IMR-90 (cell line): ENCODE results near the gene CD19. TPM values are rescaled to one million over a fixed set of nuclear protein-coding genes. Genes with fewer than 3 reads are reported as not detected.
A peak's percentile ranks its signal among the peaks of the same experiment; 100 is the strongest.

Experiments used
- ATAC-seq: fragments of 200-7000 bp; cut with Tn5 transposase; 2 replicates; pipeline ENCODE4 v1.9.1; 2020; ENCODE audit warnings: low read depth, mild to moderate bottlenecking, moderate library complexity
- BruUV-seq: library from RNA; stranded (reverse); fragments of 400-500 nt; replicated peaks from 2 replicates; lab custom pipeline; 2021; lab: Mats Ljungman, UMichigan
- CTCF ChIA-PET: fragments of 300-600 bp; formaldehyde crosslinking; extraction: SDS; loops from one replicate; lab custom pipeline; 2021; ENCODE audit warnings: antibody characterized with exemption; lab: Yijun Ruan, JAX
- POLR2A ChIA-PET: fragments of 300-600 bp; sonication (Branson Sonifier 250); formaldehyde crosslinking; loops from one replicate; lab custom pipeline; 2022; ENCODE audit warnings: antibody characterized with exemption; ENCODE audit not compliant: unreplicated experiment; lab: Charles Lee
- DNase-seq: peaks from one replicate; pipeline ENCODE4 v3.0.0; 2013
- H2AFZ ChIP-seq: replicated peaks from 2 replicates; pipeline ENCODE3; 2013; ENCODE audit warnings: low read length, mild to moderate bottlenecking; ENCODE audit not compliant: poor library complexity
- H2AK5ac ChIP-seq: 2 replicates; pipeline ENCODE4 v1.6.1; 2013; ENCODE audit warnings: low read depth, low read length, inconsistent platforms
- H2AK9ac ChIP-seq: replicated peaks from 2 replicates; pipeline ENCODE3; 2013; ENCODE audit warnings: mild to moderate bottlenecking, low read depth, low read length, moderate library complexity; ENCODE audit not compliant: poor library complexity
- H2BK120ac ChIP-seq: 2 replicates; pipeline ENCODE4 v1.6.1; 2013; ENCODE audit warnings: low read depth, low read length, inconsistent platforms
- H2BK15ac ChIP-seq: 3 replicates; pipeline ENCODE4 v1.6.1; 2013; ENCODE audit warnings: low read depth, low read length, inconsistent platforms
- H2BK20ac ChIP-seq: 2 replicates; pipeline ENCODE4 v1.6.1; 2013; ENCODE audit warnings: low read depth, mild to moderate bottlenecking, inconsistent platforms, low read length, moderate library complexity
- H2BK5ac ChIP-seq: 2 replicates; pipeline ENCODE4 v1.6.1; 2013; ENCODE audit warnings: mild to moderate bottlenecking, low read depth, low read length, inconsistent platforms; ENCODE audit not compliant: poor library complexity, severe bottlenecking
- H3K14ac ChIP-seq: replicated peaks from 2 replicates; pipeline ENCODE4 v1.6.1; 2013; ENCODE audit warnings: low read depth, low read length, inconsistent platforms
- H3K18ac ChIP-seq: 2 replicates; pipeline ENCODE4 v1.6.1; 2013; ENCODE audit warnings: low read depth, low read length, control low read depth
- H3K23ac ChIP-seq: 2 replicates; pipeline ENCODE4 v1.6.1; 2013; ENCODE audit warnings: low read depth, low read length, inconsistent platforms
- H3K27ac ChIP-seq: 2 replicates; pipeline ENCODE4 v1.5.1; 2013; ENCODE audit warnings: mild to moderate bottlenecking, control low read depth, low read length; ENCODE audit not compliant: insufficient read depth
- H3K27me3 ChIP-seq: 2 replicates; pipeline ENCODE4 v1.6.1; 2013; ENCODE audit warnings: low read length; ENCODE audit not compliant: control insufficient read depth, insufficient read depth
- H3K36me3 ChIP-seq: 2 replicates; pipeline ENCODE4 v1.6.1; 2013; ENCODE audit warnings: low read length, mixed read lengths; ENCODE audit not compliant: control insufficient read depth, insufficient read depth
- H3K4ac ChIP-seq: 2 replicates; pipeline ENCODE4 v1.6.1; 2013; ENCODE audit warnings: low read depth, low read length, inconsistent platforms
- H3K4me1 ChIP-seq: 2 replicates; pipeline ENCODE4 v1.6.1; 2013; ENCODE audit warnings: low read length, mixed read lengths; ENCODE audit not compliant: control insufficient read depth, insufficient read depth
- H3K4me2 ChIP-seq: 2 replicates; pipeline ENCODE4 v1.6.1; 2013; ENCODE audit warnings: low read depth, mild to moderate bottlenecking, control low read depth, low read length, moderate library complexity
- H3K4me3 ChIP-seq: 2 replicates; pipeline ENCODE4 v1.5.1; 2013; ENCODE audit warnings: low read depth, mild to moderate bottlenecking, control low read depth, low read length, moderate library complexity; ENCODE audit not compliant: insufficient read depth
- H3K56ac ChIP-seq: 2 replicates; pipeline ENCODE4 v1.6.1; 2013; ENCODE audit warnings: low read length, inconsistent platforms; ENCODE audit not compliant: insufficient read depth; ENCODE audit errors: extremely low read depth
- H3K79me1 ChIP-seq, 2 experiments: 2 replicates each; pipeline ENCODE4 v1.6.1; 2013; ENCODE audit warnings: low read length in 2 of 2, inconsistent platforms in 1 of 2, low read depth in 1 of 2
- H3K9ac ChIP-seq: 2 replicates; pipeline ENCODE4 v1.6.1; 2013; ENCODE audit warnings: low read depth, low read length, control low read depth
- H3K9me1 ChIP-seq: 2 replicates; pipeline ENCODE4 v1.6.1; 2013; ENCODE audit warnings: low read length, inconsistent platforms; ENCODE audit not compliant: insufficient read depth
- H3K9me3 ChIP-seq: 2 replicates; pipeline ENCODE4 v1.6.1; 2013; ENCODE audit warnings: low read length; ENCODE audit not compliant: control insufficient read depth, insufficient read depth
- H4K20me1 ChIP-seq: 2 replicates; pipeline ENCODE4 v1.6.1; 2013; ENCODE audit warnings: low read length, inconsistent platforms; ENCODE audit not compliant: insufficient read depth
- H4K5ac ChIP-seq: 2 replicates; pipeline ENCODE4 v1.6.1; 2013; ENCODE audit warnings: mild to moderate bottlenecking, low read depth, low read length, control low read depth
- H4K8ac ChIP-seq, 2 experiments: 2 replicates each; pipeline ENCODE4 v1.6.1; 2013; ENCODE audit warnings: low read depth in 2 of 2, low read length in 2 of 2, control low read depth in 1 of 2, inconsistent platforms in 1 of 2
- H4K91ac ChIP-seq: 2 replicates; pipeline ENCODE4 v1.6.1; 2013; ENCODE audit warnings: low read depth, low read length, inconsistent platforms; ENCODE audit not compliant: insufficient read depth
- BHLHE40 ChIP-seq: fragments of 150-350 bp; IDR thresholded peaks from 2 replicates; pipeline ENCODE4 v1.6.1; 2016; ENCODE audit warnings: mild to moderate bottlenecking, low read depth, low read length
- CEBPB ChIP-seq: IDR thresholded peaks from 2 replicates; pipeline ENCODE4 v1.6.1; 2012; ENCODE audit warnings: low read depth, low read length, improper control_type of control experiment
- CHD1 ChIP-seq: IDR thresholded peaks from 2 replicates; pipeline ENCODE4 v1.6.1; 2012; ENCODE audit warnings: low read depth, low read length, improper control_type of control experiment
- CTCF ChIP-seq: conservative IDR thresholded peaks from 2 replicates; pipeline ENCODE4 v1.5.1; 2012; ENCODE audit warnings: mild to moderate bottlenecking, low read depth, low read length, improper control_type of control experiment
- MAZ ChIP-seq: IDR thresholded peaks from 2 replicates; pipeline ENCODE4 v1.6.1; 2012; ENCODE audit warnings: low read depth, mild to moderate bottlenecking, low read length, improper control_type of control experiment, moderate library complexity, borderline replicate concordance
- NFE2L2 ChIP-seq: fragments of 150-350 bp; IDR thresholded peaks from 2 replicates; pipeline ENCODE4 v1.6.1; 2016; ENCODE audit warnings: low read depth, mild to moderate bottlenecking, low read length
- POLR2A ChIP-seq: IDR thresholded peaks from 2 replicates; pipeline ENCODE4 v1.6.1; 2012; ENCODE audit warnings: mild to moderate bottlenecking, low read depth, low read length
- RCOR1 ChIP-seq: IDR thresholded peaks from 2 replicates; pipeline ENCODE4 v1.6.1; 2012; ENCODE audit warnings: mild to moderate bottlenecking, low read length, improper control_type of control experiment; ENCODE audit not compliant: insufficient replicate concordance
- RFX5 ChIP-seq: IDR thresholded peaks from 2 replicates; pipeline ENCODE4 v1.8.0; 2012; ENCODE audit warnings: low read depth, mild to moderate bottlenecking, low read length, moderate library complexity
- SMC3 ChIP-seq: fragments of 150-350 bp; IDR thresholded peaks from 2 replicates; pipeline ENCODE4 v1.6.1; 2016; ENCODE audit warnings: low read depth, mild to moderate bottlenecking, antibody characterized with exemption, low read length, moderate library complexity
- WGBS, 2 experiments: methylation state at CpG; one replicate each; pipeline versions ENCODE4 v1.1.5 to v1.1.7; 2013; ENCODE audit warnings: missing lambda C conversion rate in 2 of 2; ENCODE audit not compliant: insufficient read length in 1 of 2; ENCODE audit errors: extremely low coverage in 2 of 2; 5-methylcytosine and 5-hydroxymethylcytosine counted together
- dilution Hi-C: fragments of 300-500 bp; cut with HindIII; formaldehyde crosslinking; loops from one replicate; pipeline ENCODE4 v1.14.3; 2018; ENCODE audit warnings: low sequenced_read_pairs; ENCODE audit not compliant: unreplicated experiment
- in situ Hi-C: fragments of 300-500 bp; cut with MboI; formaldehyde crosslinking; loops from 3 replicates; pipeline ENCODE4 v1.14.3; 2019; ENCODE audit warnings: low sequenced_read_pairs, inconsistent platforms, mixed read lengths
- intact Hi-C: fragments of 100-400 bp; cut with micrococcal nuclease; formaldehyde crosslinking; loops from 2 replicates; pipeline ENCODE4 v1.10.0; 2022
- polyA plus RNA-seq, 3 experiments: library from polyadenylated mRNA; depleted of rRNA; stranded (reverse); fragments of >200 nt; gene quantifications; 2 replicates each; pipeline ENCODE4 v1.2.3, GENCODE V29; 2012; ENCODE audit warnings: low replicate concordance in 1 of 3
- total RNA-seq: library from RNA; depleted of rRNA; stranded (reverse); fragments of >200 nt; gene quantifications from 2 replicates; pipeline ENCODE4 v1.2.3, GENCODE V29; 2012

Gene CD19
- total and polyA plus RNA-seq, 2 of the 4 experiments (the other 2 are of a cell fraction), result not detected

- no peak for TF ChIP-seq CTCF
Measured at GRCh38 chr16:28974437-28975157, 42.8 kb downstream of the CD19 start, which contains the start of gene SPNS1 (continued).

GRCh38 chr16:28975158-28975599, 43.4 kb downstream of the CD19 start:
- ChIA-PET POLR2A (no interaction called here), CTCF (interaction anchor here (0.6 kb wide), 1 partner anchor 161 kb away, joined by 3 read pairs; no protein-coding TSS in a partner anchor)
- intact Hi-C loops, result loop anchor here (10.0 kb wide), 1 partner anchor 750 kb away; no protein-coding TSS in a partner anchor
- peak overlapping the region; percentile 75 for H3K4me3 ChIP-seq
- H4K20me1 ChIP-seq, result 0 out of 2 replicates have a peak, but pooled peaks cover 3% of the 10 kb centered on the region
- H3K14ac ChIP-seq, result no peak overlapping the region
- no peak overlapping the region for H3K18ac ChIP-seq
- peaks cover 7% of the 10 kb centered on the region for H3K9me1 ChIP-seq
- peak overlapping the region; percentile 85 for H3K9ac ChIP-seq
- peaks cover 12% of the 10 kb centered on the region for H3K36me3 ChIP-seq
- 6% methylated on average over 5 of the region's 30 CpGs; no CpG with 5 or more reads in 1 of the 2 experiments for WGBS, 2 experiments
- H3K4me1 ChIP-seq, result no peaks in the 10 kb centered on the region
- peak overlapping the region; percentile 76 for H3K27ac ChIP-seq
- in situ Hi-C loops, result no loop called here
- no peaks in the 10 kb centered on the region for H3K27me3 ChIP-seq
- no peak overlapping the region for H2BK120ac ChIP-seq
- H2BK5ac ChIP-seq, result no peak overlapping the region
- dilution Hi-C loops, result no loop called here
- ATAC-seq (peak; percentile 13), DNase-seq (no peak)
- H2AK9ac ChIP-seq, result peak overlapping the region; percentile 84
- H2AK5ac ChIP-seq, result no peak overlapping the region
- no peaks in the 10 kb centered on the region for H3K9me3 ChIP-seq
- no peak overlapping the region for H2BK20ac ChIP-seq
- no TSS peak for BruUV-seq
- peak overlapping the region; percentile 100 for H2AFZ ChIP-seq
- H3K4me2 ChIP-seq, result peak overlapping the region; percentile 90
- H2BK15ac ChIP-seq, result no peak overlapping the region
- peaks cover 17 to 41% of the 10 kb centered on the region in 2 experiments for H3K79me1 ChIP-seq
- peak overlapping the region; percentile 66; the same call in 1 of the 2 replicates for H4K5ac ChIP-seq
- peak overlapping the region; percentile 25; the same call in 1 of the 2 replicates for H4K91ac ChIP-seq
- H3K56ac ChIP-seq, result no peak overlapping the region
- peak overlapping the region; percentile 62; the same call in 1 of the 2 replicates for H3K4ac ChIP-seq
- peak overlapping the region; percentile 88 to 97; a peak in 3 of 4 replicates for H4K8ac ChIP-seq
- H3K23ac ChIP-seq, result no peak overlapping the region
- no peak; the same call in 1 of the 2 replicates for TF ChIP-seq CTCF
- TF ChIP-seq RCOR1, result no peak
- no peak for TF ChIP-seq RFX5
- no peak; the same call in 1 of the 2 replicates for TF ChIP-seq CHD1
- no peak for TF ChIP-seq MAZ
- no peak for TF ChIP-seq BHLHE40
- TF ChIP-seq CEBPB, result no peak
- no peak for TF ChIP-seq NFE2L2
- no peak for TF ChIP-seq SMC3
- TF ChIP-seq POLR2A, result no peak
